Sigmoid colon (tissue), 4 donors: Measurements from ENCODE around the gene PABPN1.

ENCODE experiments used
- CTCF ChIP-seq, 4 experiments: fragments of 450-650 bp in 3 of 4; fragments of 200-600 bp in 1 of 4; IDR thresholded peaks; one replicate each; pipeline ENCODE4 v1.5.1; 2016 to 2019; ENCODE audit warnings: antibody characterized with exemption in 4 of 4, mild to moderate bottlenecking in 3 of 4, moderate library complexity in 2 of 4
- POLR2A ChIP-seq, 2 donors: fragments of 450-650 bp; IDR thresholded peaks; one replicate each; pipeline ENCODE4 v1.6.1; 2016; ENCODE audit warnings: antibody characterized with exemption in 2 of 2, mild to moderate bottlenecking in 2 of 2, moderate library complexity in 2 of 2
- POLR2AphosphoS5 ChIP-seq, 4 donors: sonication (generic); formaldehyde crosslinking; IDR thresholded peaks; one replicate each; pipeline ENCODE4 v1.6.1; 2017; ENCODE audit warnings: antibody characterized with exemption in 4 of 4

DNA sequence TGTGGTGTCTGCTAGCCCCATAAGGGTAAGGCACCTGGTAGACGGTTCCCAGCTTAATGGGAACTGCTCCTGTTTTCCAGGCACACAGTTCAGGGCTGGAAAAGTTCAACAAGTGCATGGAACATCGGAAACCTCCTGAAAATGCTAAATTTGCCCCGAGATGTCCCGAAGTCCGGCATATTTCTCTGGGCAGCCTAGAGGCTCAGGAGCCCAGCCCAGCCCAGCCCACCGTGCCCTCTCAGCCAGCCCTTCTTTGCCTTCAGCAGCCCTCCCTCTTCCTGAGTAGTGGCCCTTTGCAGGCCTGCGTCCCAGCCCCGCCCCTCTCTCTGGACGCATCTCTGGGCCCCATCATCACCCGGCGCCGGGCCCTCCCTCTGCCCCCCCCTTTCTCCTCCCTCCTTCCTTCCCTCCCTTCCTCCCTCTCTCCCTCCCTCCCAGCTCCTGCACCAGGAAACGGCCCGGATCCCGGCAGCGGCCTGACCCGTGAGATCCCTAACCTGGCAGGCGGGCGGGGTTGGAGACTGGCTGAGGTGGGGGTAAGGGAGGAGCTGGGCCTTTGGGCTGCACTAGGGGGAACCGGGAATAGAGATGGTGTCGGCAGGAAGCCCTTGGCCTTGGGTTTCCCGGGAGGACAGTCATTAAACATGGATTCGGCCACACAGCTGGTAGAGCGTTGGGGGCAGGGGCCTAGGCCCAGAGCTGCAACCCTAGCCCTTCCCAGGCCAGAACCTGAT is 14.7 kb upstream of the PABPN1 start, which contains the start of gene BCL2L2:
- TF ChIP-seq CTCF (IDR thresholded peaks at IDR 0.05) (no peak), POLR2AphosphoS5 (IDR thresholded peaks at IDR 0.05) (peak; percentile 71 to 85 (median 85)), POLR2A (IDR thresholded peaks at IDR 0.05) (peak in 1 of 2 donors; percentile 77)
